ENCODE measurements around the gene ATF3.

The ATF3 gene

GRCh38 chr1:212610575-212610967 lies 2.0 kb downstream of the ATF3 start:
- H3K4me3 ChIP-seq (ENCODE audit: low read length), result peak overlapping the region; percentile 84

DNA sequence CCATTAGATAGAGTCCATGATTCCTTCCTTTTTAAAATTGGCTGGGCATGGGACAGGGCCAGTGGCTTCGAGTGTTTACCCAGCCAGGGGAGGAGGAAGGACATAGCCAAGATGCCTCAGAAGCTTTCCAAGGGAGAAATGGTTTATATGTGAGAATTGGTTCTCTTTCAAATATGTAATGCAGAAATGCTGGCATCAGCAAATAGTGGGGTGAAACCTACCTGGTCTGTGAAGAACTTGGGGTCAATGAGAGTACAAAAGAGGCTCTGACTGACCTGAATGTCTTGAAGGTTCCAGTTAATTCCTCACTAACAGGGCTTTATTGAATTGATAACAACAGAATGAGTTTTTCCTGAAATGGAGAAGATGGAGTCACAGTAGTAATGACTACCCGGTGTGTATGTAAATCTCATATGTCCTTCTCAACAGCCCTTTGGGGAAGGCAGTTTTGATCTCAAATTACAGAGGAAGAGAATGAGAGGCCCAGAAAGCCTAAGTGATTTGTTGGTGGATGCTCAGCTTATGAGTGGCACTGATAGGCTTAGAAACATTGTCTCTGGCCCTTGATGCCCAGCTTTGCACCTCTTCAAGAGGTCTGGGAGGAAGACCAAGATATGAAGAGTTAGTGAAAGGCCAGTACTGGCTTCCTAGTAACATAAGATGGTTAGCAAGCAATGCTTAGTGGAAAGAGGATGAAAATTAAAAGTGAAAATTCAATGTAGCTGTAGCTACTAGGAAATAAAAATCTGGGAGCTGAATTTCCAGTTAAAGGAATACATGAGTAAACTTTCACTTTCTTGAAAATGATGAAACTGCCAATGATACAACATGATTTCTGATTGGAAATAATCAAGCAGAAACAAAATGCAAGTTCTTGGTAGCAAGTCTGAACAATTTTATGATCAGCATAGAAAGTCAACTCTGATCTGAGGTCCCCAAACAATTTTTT lies 2.7 kb downstream of the ATF3 start:
- peaks cover 14% of the 10 kb centered on the region for H3K36me3 ChIP-seq (ENCODE audit: control insufficient read depth, insufficient read depth, low read length, severe bottlenecking)
- DNase-seq (ENCODE audit: low read depth), result no peak
- H3K9ac ChIP-seq (ENCODE audit: low read length), result no peak overlapping the region
- peak overlapping the region; percentile 84 for H3K4me3 ChIP-seq (ENCODE audit: low read length)
- H3K27me3 ChIP-seq (replicated peaks; ENCODE audit: control insufficient read depth, insufficient read depth, low read length), result peaks cover 12% of the 10 kb centered on the region
- H3K9me3 ChIP-seq (ENCODE audit: control insufficient read depth, low read length), result no peaks in the 10 kb centered on the region
- peaks cover 65% of the 10 kb centered on the region for H3K4me1 ChIP-seq (ENCODE audit: control insufficient read depth, insufficient read depth, low read length)

More at GRCh38 chr1:212610575-212610967, 2.0 kb downstream of the ATF3 start:
- Histone ChIP-seq H3K36me3 (ENCODE audit: control insufficient read depth, insufficient read depth, low read length, severe bottlenecking) (peaks cover 7% of the 10 kb centered on the region), H3K9me3 (ENCODE audit: control insufficient read depth, low read length) (no peaks in the 10 kb centered on the region), H3K4me1 (ENCODE audit: control insufficient read depth, insufficient read depth, low read length) (peaks cover 72% of the 10 kb centered on the region), H3K9ac (ENCODE audit: low read length) (peak overlapping the region; percentile 86), H3K27me3 (replicated peaks; ENCODE audit: control insufficient read depth, insufficient read depth, low read length) (peaks cover 12% of the 10 kb centered on the region)
- no peak for DNase-seq (ENCODE audit: low read depth)

DNA sequence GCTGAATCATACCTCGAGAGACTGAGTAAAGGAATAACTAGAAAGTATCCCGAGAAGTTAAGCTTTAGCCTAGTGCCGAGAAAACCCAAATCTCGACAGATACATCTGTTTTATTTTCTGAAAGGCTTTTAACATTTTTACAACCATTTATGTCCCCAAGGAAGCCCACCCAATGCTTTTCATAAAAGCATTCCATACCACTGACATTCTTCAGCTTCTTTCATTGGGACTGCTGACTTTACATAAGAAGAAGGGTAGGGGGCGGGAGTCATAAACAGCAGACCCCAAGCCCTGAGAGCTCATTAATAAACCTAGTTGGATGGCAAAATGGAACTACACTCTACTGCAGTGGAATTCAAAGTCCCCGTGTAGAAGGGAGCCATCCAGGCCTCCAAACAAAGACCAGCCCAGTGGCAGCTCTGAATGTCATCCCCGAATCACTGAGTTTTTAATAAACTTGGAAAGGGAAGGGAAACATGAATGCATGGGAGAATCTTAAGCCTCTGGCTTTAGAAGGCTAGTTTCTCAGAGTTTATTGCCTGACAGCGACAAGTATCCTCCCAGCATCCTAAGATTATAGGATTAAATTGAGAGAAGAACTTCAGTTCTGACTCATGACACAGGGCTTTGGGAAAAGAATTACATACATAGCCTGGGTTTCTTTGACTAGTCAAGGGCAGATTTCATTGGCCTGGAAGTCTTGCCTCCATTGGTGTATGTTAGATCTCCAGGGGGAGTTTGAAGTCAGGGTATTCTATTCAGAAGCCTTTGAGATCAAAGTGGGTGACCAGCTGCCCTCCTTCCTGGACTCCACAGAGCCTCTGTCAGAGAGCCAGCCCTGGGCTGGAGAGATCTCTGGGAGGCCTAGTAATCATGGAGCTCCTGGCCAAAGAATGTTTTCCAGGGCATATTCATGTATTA lies 3.7 kb downstream of the ATF3 start:
- Histone ChIP-seq H3K9ac (ENCODE audit: low read length) (no peak overlapping the region), H3K9me3 (ENCODE audit: control insufficient read depth, low read length) (no peaks in the 10 kb centered on the region), H3K36me3 (ENCODE audit: control insufficient read depth, insufficient read depth, low read length, severe bottlenecking) (peaks cover 24% of the 10 kb centered on the region), H3K4me1 (ENCODE audit: control insufficient read depth, insufficient read depth, low read length) (peaks cover 54% of the 10 kb centered on the region), H3K4me3 (ENCODE audit: low read length) (peak overlapping the region; percentile 11), H3K27me3 (replicated peaks; ENCODE audit: control insufficient read depth, insufficient read depth, low read length) (peaks cover 2% of the 10 kb centered on the region)
- peak; percentile 48 for DNase-seq (ENCODE audit: low read depth)

GRCh38 chr1:212613440-212614335 lies 5.1 kb downstream of the ATF3 start:
- H3K9ac ChIP-seq (ENCODE audit: low read length), result no peak overlapping the region
- peaks cover 38% of the 10 kb centered on the region for H3K36me3 ChIP-seq (ENCODE audit: control insufficient read depth, insufficient read depth, low read length, severe bottlenecking)
- DNase-seq (ENCODE audit: low read depth), result peak; percentile 45
- no peak overlapping the region for H3K4me3 ChIP-seq (ENCODE audit: low read length)
- H3K4me1 ChIP-seq (ENCODE audit: control insufficient read depth, insufficient read depth, low read length), result peaks cover 47% of the 10 kb centered on the region
- H3K9me3 ChIP-seq (ENCODE audit: control insufficient read depth, low read length), result no peaks in the 10 kb centered on the region
- no peaks in the 10 kb centered on the region for H3K27me3 ChIP-seq (replicated peaks; ENCODE audit: control insufficient read depth, insufficient read depth, low read length)

DNA sequence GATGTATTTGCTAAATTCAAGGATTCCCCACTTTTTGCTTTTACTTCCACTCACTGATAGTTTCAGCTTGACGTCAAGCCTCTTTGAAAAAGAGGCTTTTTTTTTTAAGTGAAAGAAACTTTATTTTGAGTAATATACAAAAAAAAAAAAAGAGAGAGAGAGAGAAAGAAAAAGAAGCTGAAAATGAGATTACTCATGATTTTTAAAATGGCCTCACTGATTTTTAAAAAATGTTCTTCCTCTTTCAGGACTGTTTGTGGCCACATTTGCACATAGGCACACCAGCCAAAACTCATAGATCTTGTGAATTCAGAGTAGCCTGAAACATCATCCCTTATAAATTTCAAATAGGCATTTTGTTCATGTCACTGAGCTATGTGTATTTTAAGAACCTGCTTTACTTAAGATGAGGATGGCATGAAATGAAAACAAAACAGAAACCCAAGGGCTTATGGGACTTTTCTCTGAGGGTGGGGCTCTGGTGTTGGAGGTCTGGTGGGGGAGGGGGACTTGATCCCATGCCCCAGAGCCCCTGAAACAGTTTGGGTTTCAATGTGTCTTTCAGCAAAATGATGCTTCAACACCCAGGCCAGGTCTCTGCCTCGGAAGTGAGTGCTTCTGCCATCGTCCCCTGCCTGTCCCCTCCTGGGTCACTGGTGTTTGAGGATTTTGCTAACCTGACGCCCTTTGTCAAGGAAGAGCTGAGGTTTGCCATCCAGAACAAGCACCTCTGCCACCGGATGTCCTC lies 6.1 kb downstream of the ATF3 start:
- Histone ChIP-seq H3K9ac (ENCODE audit: low read length) (no peak overlapping the region), H3K4me1 (ENCODE audit: control insufficient read depth, insufficient read depth, low read length) (peaks cover 46% of the 10 kb centered on the region), H3K4me3 (ENCODE audit: low read length) (no peak overlapping the region), H3K27me3 (replicated peaks; ENCODE audit: control insufficient read depth, insufficient read depth, low read length) (no peaks in the 10 kb centered on the region), H3K36me3 (ENCODE audit: control insufficient read depth, insufficient read depth, low read length, severe bottlenecking) (peaks cover 47% of the 10 kb centered on the region), H3K9me3 (ENCODE audit: control insufficient read depth, low read length) (no peaks in the 10 kb centered on the region)
- DNase-seq (ENCODE audit: low read depth), result no peak

GRCh38 chr1:212615201-212615470 lies 6.6 kb downstream of the ATF3 start:
- Histone ChIP-seq H3K4me3 (ENCODE audit: low read length) (no peak overlapping the region), H3K27me3 (replicated peaks; ENCODE audit: control insufficient read depth, insufficient read depth, low read length) (no peaks in the 10 kb centered on the region), H3K4me1 (ENCODE audit: control insufficient read depth, insufficient read depth, low read length) (peaks cover 41% of the 10 kb centered on the region), H3K36me3 (ENCODE audit: control insufficient read depth, insufficient read depth, low read length, severe bottlenecking) (peaks cover 52% of the 10 kb centered on the region), H3K9me3 (ENCODE audit: control insufficient read depth, low read length) (no peaks in the 10 kb centered on the region), H3K9ac (ENCODE audit: low read length) (no peak overlapping the region)
- no peak for DNase-seq (ENCODE audit: low read depth)

GRCh38 chr1:212618466-212619210 lies 10.1 kb downstream of the ATF3 start:
- no peak overlapping the region for H3K4me3 ChIP-seq (ENCODE audit: low read length)
- H3K27me3 ChIP-seq (replicated peaks; ENCODE audit: control insufficient read depth, insufficient read depth, low read length), result no peaks in the 10 kb centered on the region
- no peak overlapping the region for H3K9ac ChIP-seq (ENCODE audit: low read length)
- H3K36me3 ChIP-seq (ENCODE audit: control insufficient read depth, insufficient read depth, low read length, severe bottlenecking), result peaks cover 64% of the 10 kb centered on the region
- H3K9me3 ChIP-seq (ENCODE audit: control insufficient read depth, low read length), result no peaks in the 10 kb centered on the region
- H3K4me1 ChIP-seq (ENCODE audit: control insufficient read depth, insufficient read depth, low read length), result peaks cover 6% of the 10 kb centered on the region
- DNase-seq (ENCODE audit: low read depth), result no peak

DNA sequence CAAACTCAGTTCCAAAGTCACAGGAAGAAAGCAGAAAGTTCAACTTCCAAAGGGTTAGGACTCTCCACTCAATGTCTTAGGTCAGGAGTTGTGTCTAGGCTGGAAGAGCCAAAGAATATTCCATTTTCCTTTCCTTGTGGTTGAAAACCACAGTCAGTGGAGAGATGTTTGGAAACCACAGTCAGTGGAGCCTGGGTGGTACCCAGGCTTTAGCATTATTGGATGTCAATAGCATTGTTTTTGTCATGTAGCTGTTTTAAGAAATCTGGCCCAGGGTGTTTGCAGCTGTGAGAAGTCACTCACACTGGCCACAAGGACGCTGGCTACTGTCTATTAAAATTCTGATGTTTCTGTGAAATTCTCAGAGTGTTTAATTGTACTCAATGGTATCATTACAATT lies 11.7 kb downstream of the ATF3 start:
- H3K36me3 ChIP-seq (ENCODE audit: control insufficient read depth, insufficient read depth, low read length, severe bottlenecking), result peaks cover 60% of the 10 kb centered on the region
- no peaks in the 10 kb centered on the region for H3K9me3 ChIP-seq (ENCODE audit: control insufficient read depth, low read length)
- DNase-seq (ENCODE audit: low read depth), result no peak
- H3K27me3 ChIP-seq (replicated peaks; ENCODE audit: control insufficient read depth, insufficient read depth, low read length), result peaks cover under 1% of the 10 kb centered on the region
- H3K4me1 ChIP-seq (ENCODE audit: control insufficient read depth, insufficient read depth, low read length), result no peaks in the 10 kb centered on the region
- no peak overlapping the region for H3K4me3 ChIP-seq (ENCODE audit: low read length)
- no peak overlapping the region for H3K9ac ChIP-seq (ENCODE audit: low read length)

DNA sequence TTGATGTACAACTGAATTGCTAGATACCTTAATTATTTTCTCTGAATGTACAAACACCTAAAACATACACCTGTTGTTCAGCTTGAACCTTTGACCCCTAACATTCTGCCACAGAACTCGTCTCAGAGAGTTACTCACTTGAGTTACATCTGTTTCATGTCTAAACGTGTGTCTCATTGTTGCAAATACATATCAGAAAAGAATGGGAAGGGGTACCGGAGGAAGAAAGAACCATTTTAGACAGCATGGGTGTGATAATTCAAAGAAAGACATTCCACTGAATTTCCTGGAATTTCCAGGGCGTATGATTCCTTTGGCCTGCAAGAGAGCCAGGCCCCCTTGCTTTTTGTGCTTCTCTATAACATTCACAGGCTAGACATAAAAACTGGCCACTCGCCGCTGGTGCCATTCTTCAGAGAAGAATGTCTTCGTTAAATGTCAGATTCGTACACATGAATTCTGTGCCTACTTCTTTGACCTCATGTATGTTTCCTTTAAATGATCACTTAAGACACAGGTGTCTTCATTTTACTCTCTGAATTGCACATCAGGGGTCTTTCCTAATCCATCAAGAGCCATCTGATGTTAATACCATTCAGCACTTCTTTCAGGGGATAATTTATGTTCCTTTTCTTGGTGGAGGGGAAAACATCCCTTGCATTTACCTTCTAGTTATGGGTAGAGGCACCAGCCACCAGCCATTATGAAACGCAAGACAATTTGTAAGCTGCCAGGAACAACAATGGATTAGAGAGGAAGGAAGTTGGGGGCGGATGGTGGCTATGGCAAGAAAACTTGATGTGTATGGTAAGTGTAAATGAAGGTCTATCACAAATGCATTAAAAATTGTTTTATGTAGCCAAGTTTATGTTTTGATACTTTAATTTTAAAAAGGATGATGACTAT lies 12.7 kb downstream of the ATF3 start:
- no peak for DNase-seq (ENCODE audit: low read depth)
- H3K36me3 ChIP-seq (ENCODE audit: control insufficient read depth, insufficient read depth, low read length, severe bottlenecking), result peaks cover 50% of the 10 kb centered on the region
- no peaks in the 10 kb centered on the region for H3K9me3 ChIP-seq (ENCODE audit: control insufficient read depth, low read length)
- H3K9ac ChIP-seq (ENCODE audit: low read length), result no peak overlapping the region
- H3K4me3 ChIP-seq (ENCODE audit: low read length), result no peak overlapping the region
- peaks cover 8% of the 10 kb centered on the region for H3K27me3 ChIP-seq (replicated peaks; ENCODE audit: control insufficient read depth, insufficient read depth, low read length)
- H3K4me1 ChIP-seq (ENCODE audit: control insufficient read depth, insufficient read depth, low read length), result no peaks in the 10 kb centered on the region

All from adipocyte (in vitro differentiated cells).